Activated T-helper 2 cell treated with anti-CD3 and anti-CD28 coated beads, Interferon-gamma antibody, Interleukin-2, Interleukin-4, amounts not matched to agents 10 μg/mL and 5 μg/mL and 100 μg/mL, durations not matched to agents 14 hours and 24 hours and 36 hours (primary cell): ENCODE measurements around the gene COMP. TPM values are rescaled to one million over a fixed set of nuclear protein-coding genes. Genes with fewer than 3 reads are reported as not detected.

Source experiments
- DNase-seq: peaks from one replicate; pipeline ENCODE4 v3.0.0; 2021; ENCODE audit warnings: low spot score
- H3K27ac Mint-ChIP-seq: one replicate; pipeline ENCODE4 v1.8.0; 2021; ENCODE audit warnings: mixed read lengths
- H3K27me3 Mint-ChIP-seq: one replicate; pipeline ENCODE4 v1.8.0; 2021; ENCODE audit warnings: low read depth, mixed read lengths
- H3K36me3 Mint-ChIP-seq: one replicate; pipeline ENCODE4 v1.8.0; 2021; ENCODE audit warnings: low read depth, mixed read lengths
- H3K4me1 Mint-ChIP-seq: one replicate; pipeline ENCODE4 v1.8.0; 2021; ENCODE audit warnings: low read depth, mixed read lengths
- H3K4me3 Mint-ChIP-seq: one replicate; pipeline ENCODE4 v1.8.0; 2021; ENCODE audit warnings: low read depth, mild to moderate bottlenecking, moderate library complexity, mixed read lengths
- H3K9me3 Mint-ChIP-seq: one replicate; pipeline ENCODE4 v1.8.0; 2021; ENCODE audit warnings: mixed read lengths
- intact Hi-C: fragments of 100-400 bp; cut with micrococcal nuclease; formaldehyde crosslinking; loops from one replicate; pipeline ENCODE4 v1.15.1; 2023
- total RNA-seq: library from RNA; stranded (reverse); gene quantifications from 2 replicates; pipeline ENCODE4 v1.2.3, GENCODE V29; 2022

Gene COMP
- total RNA-seq, 1 donor from 2014 or later: not detected

- peaks cover 2% of the 10 kb centered on the region for H3K27me3 Mint-ChIP-seq
- H3K4me3 Mint-ChIP-seq: no peak overlapping the region
- H3K36me3 Mint-ChIP-seq: no peaks in the 10 kb centered on the region
- no peaks in the 10 kb centered on the region for H3K9me3 Mint-ChIP-seq
- no peak for DNase-seq
- peaks cover 2% of the 10 kb centered on the region for H3K4me1 Mint-ChIP-seq
- intact Hi-C loops: no loop called here
- H3K27ac Mint-ChIP-seq: no peak overlapping the region
Observed at GRCh38 chr19:18777301-18778075, 13.6 kb downstream of the COMP start.

GRCh38 chr19:18776736-18777135 is 14.4 kb downstream of the COMP start:
- Mint-ChIP-seq H3K4me3 (no peak overlapping the region), H3K4me1 (peaks cover 2% of the 10 kb centered on the region), H3K27ac (no peak overlapping the region), H3K9me3 (no peaks in the 10 kb centered on the region), H3K27me3 (peaks cover 2% of the 10 kb centered on the region), H3K36me3 (no peaks in the 10 kb centered on the region)
- no peak for DNase-seq
- intact Hi-C loops: no loop called here

GRCh38 chr19:18776288-18776594 is 14.9 kb downstream of the COMP start:
- H3K9me3 Mint-ChIP-seq: no peaks in the 10 kb centered on the region
- H3K36me3 Mint-ChIP-seq: no peaks in the 10 kb centered on the region
- H3K4me1 Mint-ChIP-seq: peaks cover 2% of the 10 kb centered on the region
- H3K27ac Mint-ChIP-seq: no peak overlapping the region
- H3K4me3 Mint-ChIP-seq: no peak overlapping the region
- H3K27me3 Mint-ChIP-seq: peaks cover 2% of the 10 kb centered on the region
- intact Hi-C loops: no loop called here
- DNase-seq: no peak

GRCh38 chr19:18775586-18776287 is 15.4 kb downstream of the COMP start:
- Mint-ChIP-seq H3K27ac (no peak overlapping the region), H3K27me3 (peaks cover 2% of the 10 kb centered on the region), H3K36me3 (no peaks in the 10 kb centered on the region), H3K9me3 (no peaks in the 10 kb centered on the region), H3K4me1 (peaks cover 2% of the 10 kb centered on the region), H3K4me3 (no peak overlapping the region)
- intact Hi-C loops: no loop called here
- DNase-seq: no peak

- Mint-ChIP-seq H3K4me3 (no peak overlapping the region), H3K9me3 (no peaks in the 10 kb centered on the region), H3K27me3 (peaks cover 2% of the 10 kb centered on the region), H3K4me1 (peaks cover 2% of the 10 kb centered on the region), H3K27ac (no peak overlapping the region), H3K36me3 (no peaks in the 10 kb centered on the region)
- intact Hi-C loops: no loop called here
- DNase-seq: no peak
Observed at GRCh38 chr19:18774782-18775444, 16.2 kb downstream of the COMP start.

- Mint-ChIP-seq H3K4me1 (peaks cover 2% of the 10 kb centered on the region), H3K27ac (no peak overlapping the region), H3K27me3 (peaks cover 2% of the 10 kb centered on the region), H3K9me3 (no peaks in the 10 kb centered on the region), H3K36me3 (no peaks in the 10 kb centered on the region), H3K4me3 (no peak overlapping the region)
- intact Hi-C loops: no loop called here
- DNase-seq: no peak
Observed at GRCh38 chr19:18774107-18774506, 17.0 kb downstream of the COMP start.

GRCh38 chr19:18773682-18774081 is 17.4 kb downstream of the COMP start:
- H3K36me3 Mint-ChIP-seq: no peaks in the 10 kb centered on the region
- H3K9me3 Mint-ChIP-seq: no peaks in the 10 kb centered on the region
- no peak overlapping the region for H3K27ac Mint-ChIP-seq
- H3K27me3 Mint-ChIP-seq: peaks cover 2% of the 10 kb centered on the region
- no peak for DNase-seq
- H3K4me3 Mint-ChIP-seq: no peak overlapping the region
- H3K4me1 Mint-ChIP-seq: peaks cover 2% of the 10 kb centered on the region
- intact Hi-C loops: no loop called here

GRCh38 chr19:18772620-18773587 is 18.2 kb downstream of the COMP start:
- DNase-seq: no peak
- Mint-ChIP-seq H3K9me3 (no peaks in the 10 kb centered on the region), H3K4me3 (no peak overlapping the region), H3K27ac (no peak overlapping the region), H3K27me3 (peaks cover 2% of the 10 kb centered on the region), H3K36me3 (no peaks in the 10 kb centered on the region), H3K4me1 (no peaks in the 10 kb centered on the region)
- intact Hi-C loops: no loop called here

- no peaks in the 10 kb centered on the region for H3K4me1 Mint-ChIP-seq
- H3K36me3 Mint-ChIP-seq: no peaks in the 10 kb centered on the region
- no peak overlapping the region for H3K27ac Mint-ChIP-seq
- intact Hi-C loops: no loop called here
- H3K27me3 Mint-ChIP-seq: no peaks in the 10 kb centered on the region
- DNase-seq: no peak
- H3K4me3 Mint-ChIP-seq: no peak overlapping the region
- no peaks in the 10 kb centered on the region for H3K9me3 Mint-ChIP-seq
Observed at GRCh38 chr19:18771328-18772242, 19.5 kb downstream of the COMP start.

- no peak overlapping the region for H3K27ac Mint-ChIP-seq
- H3K9me3 Mint-ChIP-seq: no peaks in the 10 kb centered on the region
- no peak overlapping the region for H3K4me3 Mint-ChIP-seq
- H3K36me3 Mint-ChIP-seq: no peaks in the 10 kb centered on the region
- no peaks in the 10 kb centered on the region for H3K27me3 Mint-ChIP-seq
- intact Hi-C loops: no loop called here
- no peak for DNase-seq
- no peaks in the 10 kb centered on the region for H3K4me1 Mint-ChIP-seq
Observed at GRCh38 chr19:18770663-18771327, 20.3 kb downstream of the COMP start.

GRCh38 chr19:18769989-18770528 is 21.0 kb downstream of the COMP start:
- no peaks in the 10 kb centered on the region for H3K27me3 Mint-ChIP-seq
- H3K9me3 Mint-ChIP-seq: no peaks in the 10 kb centered on the region
- no peak overlapping the region for H3K27ac Mint-ChIP-seq
- DNase-seq: no peak
- intact Hi-C loops: no loop called here
- no peaks in the 10 kb centered on the region for H3K4me1 Mint-ChIP-seq
- no peaks in the 10 kb centered on the region for H3K36me3 Mint-ChIP-seq
- no peak overlapping the region for H3K4me3 Mint-ChIP-seq
